GM11168 (cell line): ENCODE measurements around the gene EBP.

Source experiments
- in situ Hi-C: fragments of 300-500 bp; cut with MboI; formaldehyde crosslinking; loops from one replicate; pipeline ENCODE4 v1.12.0; 2022; ENCODE audit warnings: low sequenced_read_pairs; ENCODE audit not compliant: unreplicated experiment

The EBP gene

DNA sequence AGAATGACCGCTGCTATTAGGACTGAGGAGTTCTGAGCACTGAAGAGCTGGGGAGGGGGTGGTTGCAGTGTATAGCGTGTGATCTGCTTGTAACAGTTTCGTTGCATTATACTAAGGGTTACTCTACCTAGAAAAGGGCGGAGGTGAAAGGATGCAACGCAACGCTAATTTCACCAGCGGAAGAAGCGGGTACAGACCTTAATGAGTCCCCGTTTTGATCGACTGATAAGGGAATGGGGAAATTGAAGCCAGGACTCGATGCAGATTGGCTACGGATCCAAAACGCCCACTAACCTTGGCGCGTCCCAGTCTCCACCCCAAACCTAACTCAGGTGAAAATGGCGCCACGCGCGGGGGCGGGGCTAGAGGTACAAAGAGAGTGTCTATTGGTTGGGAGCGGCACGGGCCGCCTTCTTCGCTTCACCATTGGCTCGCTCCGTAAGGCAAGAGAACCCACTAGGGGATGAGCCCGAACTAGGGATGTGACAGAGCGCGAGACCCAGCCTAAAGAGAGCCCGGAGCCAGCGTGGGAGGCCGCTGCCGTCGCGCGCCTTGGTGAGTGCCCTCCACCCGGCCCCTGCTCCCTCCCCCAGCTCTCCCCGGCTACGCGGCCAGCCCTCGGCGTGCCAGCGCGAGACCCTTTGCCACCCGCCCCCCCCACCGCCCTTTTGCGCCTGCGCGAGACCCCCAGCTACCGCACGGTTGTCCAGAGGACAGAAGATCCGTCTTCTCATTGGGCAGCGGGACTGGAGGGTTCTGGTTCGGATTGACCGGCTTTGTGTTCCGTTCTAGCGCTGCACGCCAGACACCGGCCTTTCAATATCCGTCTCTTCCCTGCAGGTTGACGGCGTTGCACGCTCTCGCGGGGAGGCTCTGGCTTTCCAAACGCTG, at the start of gene EBP:
TSS of gene EBP (plus strand) at position 456 of the 891 bp plus-strand sequence. CDS start 1,964 bp downstream, outside the sequence.
- in situ Hi-C loops: no loop called here

DNA sequence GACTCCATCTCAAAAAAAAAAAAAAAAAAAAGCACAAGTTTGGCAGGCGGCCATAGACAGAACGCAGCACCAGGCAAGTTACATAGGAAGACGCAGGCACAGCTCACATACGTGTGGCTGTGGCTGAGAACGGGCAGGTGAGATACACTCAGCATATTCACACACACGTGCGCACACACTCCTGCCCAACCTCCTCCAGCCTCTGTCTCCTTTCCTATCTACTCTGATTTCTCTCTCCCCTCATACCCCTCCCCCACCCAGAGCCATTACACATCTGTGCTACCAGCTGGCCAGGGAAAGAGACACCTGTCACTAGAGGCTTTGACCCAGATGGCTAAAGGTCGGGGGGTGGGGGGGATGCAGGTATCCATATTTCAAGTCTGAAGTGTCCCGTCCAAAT, 49.4 kb upstream of the EBP start:
- in situ Hi-C loops: loop anchor here (25.0 kb wide), 1 partner anchor 410 kb away; the partner anchor contains the start of gene ZNF630

DNA sequence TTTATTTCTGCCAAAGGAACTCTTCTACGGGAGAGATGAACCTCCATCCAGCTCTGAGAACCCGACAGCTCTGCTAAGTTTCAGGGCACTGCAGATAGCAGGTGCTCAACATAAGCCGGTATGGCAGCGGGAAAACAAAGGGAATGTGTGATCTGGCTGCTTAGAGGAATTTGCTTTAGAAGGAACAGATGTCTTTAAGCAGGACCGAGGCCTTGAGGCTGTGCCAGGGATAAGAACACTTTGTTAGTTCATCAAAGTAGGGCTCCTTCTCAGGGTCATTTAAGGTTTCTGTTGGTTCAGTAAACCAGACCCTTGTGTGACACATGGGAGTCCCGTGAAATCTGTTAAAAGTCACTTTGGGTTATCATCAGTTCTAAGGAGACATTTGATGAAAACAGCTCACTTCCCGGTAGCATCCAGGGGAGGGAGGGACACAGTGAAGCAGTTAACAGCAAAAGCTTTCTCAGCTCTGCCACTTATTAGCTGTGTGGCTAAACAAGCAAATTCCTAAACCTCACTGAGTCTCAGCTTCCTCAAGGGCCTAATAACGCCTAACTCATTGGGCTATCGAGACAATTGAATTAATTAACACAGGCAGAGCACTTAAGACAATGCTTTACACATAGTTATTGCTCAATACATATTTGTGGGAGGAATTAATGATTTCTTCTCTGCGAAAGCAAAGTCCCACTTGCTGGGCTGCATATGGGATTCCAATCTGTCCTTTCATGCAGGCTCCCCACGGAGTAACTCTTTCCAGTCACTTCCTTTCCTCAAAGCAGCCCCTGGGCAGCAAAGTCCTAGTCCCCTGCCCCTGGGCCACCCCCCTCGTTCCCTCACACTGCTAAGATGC, 48.5 kb upstream of the EBP start:
- in situ Hi-C loops: loop anchor here (25.0 kb wide), 1 partner anchor 411 kb away; the partner anchor contains the start of gene ZNF630

DNA sequence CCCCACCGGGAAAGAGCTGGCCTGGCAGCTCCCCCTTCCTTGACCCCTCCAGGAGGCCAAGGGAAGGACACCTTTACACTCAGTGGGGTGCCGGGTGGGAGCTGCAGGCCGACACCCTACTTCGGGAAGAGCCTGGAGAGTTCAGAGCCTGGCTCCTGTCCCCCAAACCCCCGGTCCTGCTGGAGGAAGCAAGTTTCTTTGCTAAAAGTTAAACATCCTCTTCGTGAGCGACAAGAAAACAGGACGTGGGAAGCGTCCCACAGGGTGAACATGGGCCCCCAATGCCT, 48.0 kb upstream of the EBP start:
- in situ Hi-C loops: loop anchor here (25.0 kb wide), 1 partner anchor 411 kb away; the partner anchor contains the start of gene ZNF630

DNA sequence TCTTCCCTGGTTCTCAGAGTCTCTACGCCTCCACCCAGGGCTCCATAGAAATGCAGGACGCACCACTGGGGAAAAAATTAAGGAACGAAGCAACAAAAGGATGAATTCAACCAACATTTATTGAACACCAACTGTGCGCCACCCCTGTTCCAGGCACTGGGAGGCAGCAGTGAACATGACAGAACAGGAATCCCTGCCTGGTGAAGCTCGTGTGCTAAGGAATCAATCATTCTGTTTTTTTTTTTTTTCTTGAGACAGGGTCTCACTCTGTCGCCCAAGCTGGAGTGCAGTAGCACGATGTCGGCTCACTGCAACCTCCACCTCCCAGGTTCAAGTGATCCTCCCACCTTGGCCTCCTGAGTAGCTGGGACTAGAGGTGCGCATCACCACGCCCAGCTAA, 47.5 kb upstream of the EBP start:
- in situ Hi-C loops: loop anchor here (25.0 kb wide), 1 partner anchor 412 kb away; the partner anchor contains the start of gene ZNF630

DNA sequence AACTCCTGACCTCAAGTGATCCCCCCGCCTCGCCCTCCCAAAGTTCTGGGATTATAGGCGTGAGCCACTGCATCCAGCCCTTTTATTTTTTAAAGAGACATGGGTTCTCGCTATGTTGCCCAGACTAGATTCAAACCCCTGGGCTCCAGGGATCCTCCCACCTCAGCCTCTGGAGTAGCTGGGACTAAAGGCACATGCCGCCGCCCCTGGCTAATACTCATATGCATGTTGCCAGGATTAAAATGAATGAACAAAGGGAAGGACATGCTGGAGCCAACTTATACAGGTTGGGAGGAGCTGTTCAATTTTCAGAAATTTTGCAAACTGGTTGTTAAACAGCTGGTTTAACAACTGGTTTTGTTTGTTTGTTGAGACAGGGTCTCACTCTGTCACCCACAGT, 47.0 kb upstream of the EBP start:
- in situ Hi-C loops: loop anchor here (25.0 kb wide), 1 partner anchor 412 kb away; the partner anchor contains the start of gene ZNF630

DNA sequence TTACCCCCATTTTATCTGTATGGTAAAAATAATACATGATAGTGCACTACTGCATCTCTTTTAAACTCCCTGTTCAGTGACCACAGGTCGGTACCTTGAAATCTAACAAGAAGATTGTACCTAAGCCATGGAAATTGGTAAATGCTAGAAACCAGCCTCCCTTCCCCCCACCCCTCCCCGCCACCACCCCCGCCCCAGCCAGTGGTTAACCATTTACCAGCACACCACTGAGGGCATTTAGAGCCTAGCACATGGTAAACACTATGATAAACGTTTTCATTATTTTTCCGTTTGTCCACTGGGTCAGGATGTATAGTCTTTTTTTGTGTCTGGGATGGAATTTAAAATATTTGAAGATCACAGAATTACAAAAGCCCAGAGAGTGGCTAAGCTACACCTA, 46.3 kb upstream of the EBP start:
- in situ Hi-C loops: no loop called here

DNA sequence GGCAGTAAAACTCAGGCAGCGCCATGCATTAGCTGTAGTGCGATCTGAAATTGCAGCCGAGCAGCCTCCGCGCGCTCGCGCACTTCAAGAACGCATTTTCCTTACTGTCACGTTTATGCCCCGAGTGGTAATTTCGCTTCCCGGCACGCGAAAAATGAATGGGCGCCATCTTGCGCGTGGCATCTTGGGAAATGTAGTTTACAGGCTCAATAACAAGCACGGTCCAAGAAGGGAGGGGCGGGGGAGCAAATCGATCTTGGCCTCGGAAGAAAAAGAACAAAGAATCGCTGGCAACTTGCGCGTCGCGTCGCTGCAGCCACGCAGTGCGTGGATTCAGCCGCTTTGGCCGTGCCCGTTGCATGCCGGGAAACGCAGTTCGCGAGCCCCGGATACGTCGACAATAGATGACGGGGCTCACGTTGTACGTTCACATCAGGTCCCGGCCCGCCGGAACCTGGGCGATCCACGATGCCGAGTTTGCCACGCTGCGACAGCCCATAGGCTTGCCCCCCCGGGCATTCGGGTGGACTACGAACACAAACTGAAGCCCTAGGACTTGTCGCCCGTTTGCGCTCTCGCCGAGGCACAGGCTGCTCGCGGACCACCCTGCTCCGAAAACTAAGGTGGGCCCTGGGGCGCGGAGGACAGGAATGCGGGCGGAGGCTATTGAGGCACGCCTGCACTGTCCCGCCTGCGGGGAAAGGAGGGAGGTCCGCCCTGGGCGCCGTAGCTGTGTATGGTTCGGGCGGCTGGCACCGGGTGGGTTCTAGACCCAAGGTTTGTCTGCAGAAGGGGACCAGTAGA, 45.6 kb upstream of the EBP start, which contains the start of gene FTSJ1:
TSS of gene FTSJ1 (plus strand) at position 426 of the 804 bp plus-strand sequence. CDS start 1,849 bp downstream, outside the sequence.
- in situ Hi-C loops: no loop called here

DNA sequence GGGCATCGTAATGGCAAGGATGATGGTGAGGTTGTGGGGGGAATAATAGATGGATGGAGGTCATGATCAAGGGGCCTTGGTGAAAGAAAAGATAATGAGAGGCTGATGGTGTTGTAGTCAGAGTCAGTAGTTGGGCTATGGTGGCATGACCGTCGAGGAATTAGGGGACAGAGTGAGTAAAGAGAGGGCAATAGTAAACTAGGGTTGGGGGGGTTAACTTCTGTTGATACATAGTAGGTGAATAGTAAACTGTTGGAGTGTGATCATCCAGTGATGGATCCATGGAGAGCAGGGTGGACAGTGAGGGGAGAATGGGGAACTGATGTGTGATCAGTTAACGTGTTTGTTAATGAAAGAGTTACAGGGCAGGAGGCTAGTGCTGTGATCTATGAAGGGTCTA, 44.7 kb upstream of the EBP start:
- in situ Hi-C loops: no loop called here

DNA sequence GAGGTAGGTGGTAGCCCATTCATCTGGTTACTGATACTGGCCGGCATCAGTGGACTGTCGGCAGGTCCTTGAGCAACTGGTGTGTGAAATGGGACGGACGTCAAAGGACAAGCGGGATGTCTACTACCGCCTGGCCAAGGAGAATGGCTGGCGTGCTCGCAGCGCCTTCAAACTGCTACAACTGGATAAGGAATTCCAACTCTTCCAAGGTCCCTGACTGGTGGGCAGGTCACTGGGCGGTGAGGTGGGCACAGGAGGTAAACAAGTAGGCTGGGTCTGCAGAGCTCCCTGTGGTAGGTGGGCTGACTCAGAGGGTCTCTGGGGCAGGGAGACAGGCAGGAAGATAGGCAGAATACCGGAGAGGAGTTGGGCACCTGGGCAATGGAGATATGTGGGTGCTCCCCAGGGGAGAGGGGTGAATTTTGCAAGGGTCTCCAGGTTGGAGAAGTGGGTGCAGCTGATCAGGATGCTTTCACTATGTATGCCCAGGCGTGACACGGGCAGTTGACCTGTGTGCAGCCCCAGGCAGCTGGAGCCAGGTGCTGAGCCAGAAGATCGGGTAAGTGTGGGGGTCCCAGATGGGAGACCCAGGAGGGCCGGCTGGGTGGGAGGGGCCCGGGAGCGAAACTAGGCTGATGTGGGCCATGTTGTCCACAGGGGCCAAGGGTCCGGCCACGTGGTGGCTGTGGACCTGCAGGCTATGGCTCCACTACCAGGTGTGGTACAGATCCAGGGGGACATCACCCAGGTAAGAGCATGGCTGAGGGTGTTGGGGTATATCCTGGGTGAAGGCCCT, 43.5 kb upstream of the EBP start:
- in situ Hi-C loops: no loop called here

DNA sequence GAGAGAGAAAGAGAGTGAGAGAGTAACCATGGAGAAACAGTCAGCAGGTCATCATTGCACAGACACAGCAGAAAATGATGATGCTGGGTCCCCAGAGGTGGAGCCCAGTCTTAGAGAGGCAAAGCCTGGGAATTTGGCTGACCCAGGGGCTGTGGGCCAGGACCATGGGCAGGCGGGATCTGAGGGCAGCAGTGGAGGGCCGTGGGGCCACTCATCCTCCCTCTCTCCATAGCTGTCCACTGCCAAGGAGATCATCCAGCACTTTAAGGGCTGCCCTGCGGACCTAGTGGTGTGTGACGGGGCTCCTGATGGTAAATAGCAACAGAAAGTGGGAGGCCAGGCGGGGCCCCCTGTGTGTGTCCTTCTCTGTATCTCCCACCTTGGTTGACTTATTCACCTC, 42.8 kb upstream of the EBP start:
- in situ Hi-C loops: no loop called here

DNA sequence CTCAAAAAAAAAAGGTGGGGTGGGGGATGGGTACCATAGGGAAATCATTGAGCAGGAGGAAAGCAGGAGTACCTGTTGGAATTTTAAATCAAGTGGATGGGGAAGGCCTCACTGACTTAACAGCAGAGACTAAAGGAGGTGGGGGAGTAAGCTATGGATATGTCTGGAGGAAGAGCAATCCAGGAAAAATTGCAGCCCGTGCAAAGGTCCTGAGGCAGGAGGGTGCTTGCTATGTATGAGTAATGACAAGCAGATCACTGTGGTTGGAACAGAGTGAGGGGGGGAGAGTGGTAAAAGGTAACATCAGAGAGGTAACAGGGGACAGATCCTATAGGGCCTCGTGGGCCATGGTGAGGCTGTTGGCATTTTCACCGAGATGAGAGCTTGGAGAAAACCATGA, 41.5 kb upstream of the EBP start:
- in situ Hi-C loops: no loop called here

DNA sequence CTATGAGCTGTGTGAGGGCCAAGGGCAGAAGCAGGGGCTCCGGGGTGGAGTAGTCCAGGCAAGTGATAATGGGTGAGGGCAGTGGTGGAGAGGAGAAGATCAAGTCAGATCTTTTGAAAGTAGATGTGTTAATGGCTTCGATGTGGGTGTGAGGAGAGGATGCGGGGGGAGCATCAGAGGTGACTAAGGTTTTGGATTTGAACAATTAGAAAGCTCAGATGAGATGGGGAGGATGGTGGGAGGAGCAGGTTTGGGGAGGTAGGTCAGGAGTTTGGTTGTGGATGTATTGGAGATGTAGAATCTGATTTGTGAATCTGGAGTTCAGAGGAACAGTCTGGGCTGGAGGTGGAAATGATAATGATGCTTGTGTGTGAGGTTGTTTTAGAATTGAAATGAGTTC, 41.0 kb upstream of the EBP start:
- in situ Hi-C loops: no loop called here

DNA sequence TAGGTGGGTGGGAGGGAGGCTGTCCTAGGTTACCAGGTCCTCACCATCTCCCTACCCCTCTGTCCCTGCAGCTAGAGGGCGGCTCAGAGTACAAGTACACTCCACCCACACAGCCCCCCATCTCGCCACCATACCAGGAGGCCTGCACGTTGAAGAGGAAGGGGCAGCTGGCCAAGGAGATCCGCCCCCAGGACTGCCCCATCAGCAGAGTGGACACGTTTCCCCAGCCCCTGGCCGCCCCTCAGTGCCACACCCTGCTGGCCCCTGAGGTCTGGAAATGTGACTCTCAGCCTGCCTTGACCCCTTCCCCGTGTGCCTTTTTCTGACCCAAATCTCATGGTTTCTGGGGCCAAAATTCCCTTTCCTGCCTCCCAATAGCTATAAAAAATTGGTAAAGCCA, 39.1 kb upstream of the EBP start:
- in situ Hi-C loops: no loop called here

DNA sequence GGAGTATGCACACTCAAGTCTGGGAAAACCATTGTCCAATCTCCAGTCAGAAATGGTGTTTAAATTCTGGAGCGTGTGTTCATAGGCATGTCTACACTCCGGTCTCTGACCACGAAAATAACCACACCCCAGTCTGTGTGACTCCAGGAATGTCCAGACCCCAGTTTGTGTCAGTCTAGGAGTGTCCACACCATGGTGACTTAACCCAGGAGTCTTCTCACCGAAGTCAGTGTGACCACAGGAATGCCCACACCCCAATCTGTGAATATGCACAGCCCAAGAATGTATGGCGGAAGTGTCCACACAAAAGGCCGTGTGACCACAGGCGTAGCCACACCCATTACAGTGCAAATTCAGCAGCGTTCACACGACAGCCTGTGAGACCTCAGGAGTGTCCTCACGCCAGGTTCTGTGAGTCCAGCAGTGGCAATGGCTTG, 34.2 kb upstream of the EBP start:
- in situ Hi-C loops: no loop called here

DNA sequence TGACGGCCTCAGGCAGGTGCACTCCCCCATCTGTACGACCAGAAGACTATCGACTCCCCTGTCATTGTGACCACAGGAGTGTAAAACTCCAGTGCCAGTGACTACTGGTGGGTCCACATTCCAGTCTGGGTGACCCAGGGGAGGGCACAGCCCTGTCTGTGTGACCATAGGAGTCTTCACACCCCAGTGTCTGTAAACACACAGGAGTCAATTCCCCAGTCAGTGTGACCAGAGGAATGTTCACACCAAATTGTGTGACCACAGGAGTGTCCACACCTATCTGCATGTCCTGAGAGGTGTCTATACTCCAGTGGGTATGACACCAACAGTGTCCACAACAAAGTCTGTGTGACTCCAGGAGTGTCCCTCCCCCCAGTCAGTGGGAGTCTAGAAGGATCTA, 33.6 kb upstream of the EBP start:
- in situ Hi-C loops: no loop called here

DNA sequence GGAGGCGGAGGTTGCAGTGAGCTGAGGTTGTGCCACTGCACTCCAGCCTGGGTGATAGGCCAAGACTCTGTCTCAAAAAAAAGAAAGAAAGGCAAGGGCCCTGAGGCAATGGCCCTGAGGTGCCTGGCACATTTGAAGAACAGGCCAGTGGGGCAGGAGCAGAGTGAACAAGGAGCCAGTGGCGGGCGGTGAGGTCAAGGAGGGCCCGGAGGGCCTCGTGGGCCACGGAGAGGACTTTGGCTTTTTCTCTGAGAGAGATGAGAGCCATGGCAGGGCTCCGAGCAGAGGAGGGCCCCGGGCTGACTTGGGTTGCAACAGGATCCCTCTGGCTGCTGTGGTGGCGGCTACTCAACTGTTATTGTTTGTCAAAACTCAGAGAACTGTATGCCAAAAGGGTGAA, 32.3 kb upstream of the EBP start:
- in situ Hi-C loops: no loop called here

DNA sequence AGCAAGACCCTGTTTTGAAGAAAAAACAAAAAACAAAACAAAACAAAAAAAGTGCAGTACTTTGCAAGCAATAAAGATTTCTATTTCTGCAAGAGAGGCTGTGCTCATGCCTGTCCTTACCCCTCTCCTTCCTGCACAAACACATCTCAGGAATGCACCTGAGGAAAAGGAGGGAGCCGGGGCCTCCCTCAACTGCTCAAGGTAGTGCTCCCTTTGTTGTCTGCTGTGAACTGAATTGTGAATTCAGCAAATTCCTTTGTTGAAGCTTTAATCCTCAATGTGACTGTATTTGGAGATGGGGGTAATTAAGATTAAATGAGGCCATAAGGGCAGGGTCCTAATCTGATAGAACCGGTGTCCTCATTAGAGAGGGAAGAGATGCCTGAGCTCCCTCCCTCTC, 31.7 kb upstream of the EBP start:
- in situ Hi-C loops: no loop called here

DNA sequence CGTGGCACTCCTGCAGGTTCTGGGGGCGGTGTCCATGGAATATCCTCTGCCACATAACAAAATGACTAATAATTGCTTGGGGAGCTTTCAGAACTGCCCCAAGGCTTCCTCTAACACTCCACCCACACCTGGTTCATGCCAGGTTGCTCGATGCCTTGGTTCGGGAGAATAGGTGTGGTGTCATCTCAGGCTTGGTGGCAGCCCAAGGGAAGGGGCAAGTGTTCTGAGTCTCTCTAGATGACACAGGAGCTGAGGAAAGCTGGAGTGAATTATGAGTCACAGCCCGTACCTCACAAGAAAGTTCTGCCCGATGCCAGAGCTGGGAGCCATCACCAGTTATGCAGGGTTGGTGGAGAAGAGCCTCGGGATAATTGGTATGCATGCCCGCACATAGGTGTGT, 30.9 kb upstream of the EBP start:
- in situ Hi-C loops: no loop called here
